Lung (tissue), 12 donors: ENCODE measurements around the gene DYNLT2. TPM values are rescaled to one million over a fixed set of nuclear protein-coding genes. Genes with fewer than 3 reads are reported as not detected.

Source experiments
- ATAC-seq: fragments of 200-7000 bp; cut with Tn5 transposase; one replicate; pipeline ENCODE4 v1.9.1; 2020; ENCODE audit warnings: moderate number of reproducible peaks; ENCODE audit not compliant: insufficient read depth, low FRiP score
- DNase-seq, 3 donors: peaks; one replicate each; pipeline ENCODE4 v3.0.0-alpha.2; 2013 to 2017
- H3K27ac ChIP-seq, 2 donors: one replicate each; pipeline ENCODE4 v1.5.1; 2013; ENCODE audit warnings: mild to moderate bottlenecking in 2 of 2, moderate library complexity in 2 of 2, control low read depth in 1 of 2, inconsistent platforms in 1 of 2, low read depth in 1 of 2, low read length in 1 of 2
- H3K27me3 ChIP-seq, 3 donors: one replicate each; pipeline ENCODE4 v1.5.1; 2013; ENCODE audit warnings: low read length in 2 of 3; ENCODE audit not compliant: control insufficient read depth in 3 of 3, insufficient read depth in 3 of 3
- H3K36me3 ChIP-seq, 4 donors: one replicate each; pipeline ENCODE4 v1.5.1; 2013; ENCODE audit warnings: low read length in 4 of 4, mild to moderate bottlenecking in 1 of 4, moderate library complexity in 1 of 4; ENCODE audit not compliant: control insufficient read depth in 4 of 4, insufficient read depth in 4 of 4
- H3K4me1 ChIP-seq, 5 donors: one replicate each; pipeline ENCODE4 v1.5.1; 2013; ENCODE audit warnings: low read length in 5 of 5, mild to moderate bottlenecking in 2 of 5, moderate library complexity in 1 of 5; ENCODE audit not compliant: control insufficient read depth in 5 of 5, insufficient read depth in 5 of 5
- H3K4me3 ChIP-seq: one replicate; pipeline ENCODE4 v1.5.1; 2013; ENCODE audit warnings: mild to moderate bottlenecking, control low read depth, moderate library complexity
- H3K9ac ChIP-seq, 2 donors: one replicate each; pipeline ENCODE4 v1.5.1; 2013; ENCODE audit warnings: low read length in 2 of 2, control low read depth in 1 of 2; ENCODE audit not compliant: insufficient read depth in 1 of 2
- H3K9me3 ChIP-seq, 4 donors: one replicate each; pipeline ENCODE4 v1.5.1; 2013; ENCODE audit warnings: low read length in 3 of 4, mild to moderate bottlenecking in 1 of 4, moderate library complexity in 1 of 4; ENCODE audit not compliant: control insufficient read depth in 4 of 4, insufficient read depth in 3 of 4
- CTCF ChIP-seq: IDR thresholded peaks from 2 replicates; pipeline ENCODE4 v1.5.1; 2012; ENCODE audit warnings: mild to moderate bottlenecking; ENCODE audit errors: control extremely low read depth, extremely low read depth
- WGBS, 2 donors: extraction: QIAGEN DNeasy Blood & Tissue Kit; methylation state at CpG; one replicate each; pipeline ENCODE4 v1.1.7; 2013; 5-methylcytosine and 5-hydroxymethylcytosine counted together
- polyA plus RNA-seq, 2 donors: library from polyadenylated mRNA; stranded (reverse); fragments of 200-250 nt; gene quantifications; one replicate each; pipeline ENCODE4 v1.2.1, GENCODE V29; 2013
- total RNA-seq, 2 donors: library from RNA; depleted of rRNA in 1 of 2; stranded (reverse); fragments of >200 nt in 1 of 2; gene quantifications; one replicate each; pipeline ENCODE4 v1.2.1, GENCODE V29; 2014 to 2021
- donor health status: control.
- donor health status: control.
- donor health status: Bipolar disorder and iron deficiency.
- donor health status: healthy.
- donor health status: DM: yes; HTN: yes; CAD: no.

Gene DYNLT2
- total and polyA plus RNA-seq, 4 donors = 0.69 to 5.2 (median 2.4) TPM

DNA sequence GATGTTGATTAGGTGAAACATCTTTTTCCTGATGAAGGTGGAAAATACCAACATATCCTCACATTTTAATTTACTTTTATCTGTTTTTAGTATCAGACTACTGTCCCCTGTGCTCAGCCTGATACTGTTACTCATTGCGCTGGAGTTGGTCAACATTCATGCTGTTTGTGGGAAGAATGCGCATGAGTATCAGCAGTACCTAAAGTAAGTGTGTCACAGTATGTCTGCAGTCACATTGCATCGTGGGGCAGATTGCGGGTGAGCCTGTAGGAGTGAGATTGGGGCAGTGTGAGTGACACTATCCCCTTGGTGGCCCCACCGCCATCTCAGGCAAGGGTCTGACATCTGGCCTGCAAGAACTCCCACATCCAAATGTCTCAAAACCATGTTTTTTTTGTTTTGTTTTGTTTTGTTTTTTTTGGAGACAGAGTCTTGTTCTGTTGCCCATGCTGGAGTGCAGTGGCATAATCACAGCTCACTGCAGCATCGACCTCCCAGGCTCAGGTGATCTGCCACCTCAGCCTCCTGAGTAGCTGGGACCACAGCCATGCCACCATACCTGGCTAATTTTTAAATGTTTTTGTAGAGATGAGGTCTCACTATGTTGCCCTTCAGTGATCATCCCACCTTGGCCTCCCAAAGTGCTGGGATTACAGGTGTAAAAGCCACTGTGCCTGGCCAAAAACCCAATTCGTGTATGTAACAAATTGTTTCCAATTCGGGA is 27.9 kb upstream of the DYNLT2 start:
- Histone ChIP-seq H3K4me3 (no peak overlapping the region), H3K4me1 (peaks cover 0 to 12% (median 6%) of the 10 kb centered on the region in 5 donors), H3K27me3 (no peaks in the 10 kb centered on the region), H3K27ac (no peak overlapping the region), H3K36me3 (peaks cover 0 to 32% (median 26%) of the 10 kb centered on the region in 4 donors), H3K9me3 (peaks cover 0 to 2% (median 0%) of the 10 kb centered on the region in 4 donors), H3K9ac (no peak overlapping the region)
- no peak for TF ChIP-seq CTCF
- ATAC-seq (no peak), DNase-seq (no peak)
- WGBS, 2 donors = 83 to 88% methylated on average over 8 of the region's 8 CpGs

- ATAC-seq (no peak), DNase-seq (no peak)
- Histone ChIP-seq H3K27ac (no peak overlapping the region), H3K9ac (no peak overlapping the region), H3K4me1 (peaks cover 0 to 12% (median 6%) of the 10 kb centered on the region in 5 donors), H3K4me3 (no peak overlapping the region), H3K9me3 (peaks cover 0 to 2% (median 0%) of the 10 kb centered on the region in 4 donors), H3K36me3 (peaks cover 0 to 32% (median 26%) of the 10 kb centered on the region in 4 donors), H3K27me3 (no peaks in the 10 kb centered on the region)
- TF ChIP-seq CTCF = no peak
- 93 to 99% methylated on average over 12 of the region's 12 CpGs for WGBS, 2 donors
These were observed 27.3 kb upstream of the DYNLT2 start for GRCh38 chr6:169778646-169779045.

- no peaks in the 10 kb centered on the region for H3K27me3 ChIP-seq
- peaks cover 0 to 31% (median 27%) of the 10 kb centered on the region in 4 donors for H3K36me3 ChIP-seq
- H3K9me3 ChIP-seq = peaks cover 0 to 2% (median 0%) of the 10 kb centered on the region in 4 donors
- 96% methylated on average over 12 of the region's 12 CpGs for WGBS, 2 donors
- no peak overlapping the region for H3K9ac ChIP-seq
- ATAC-seq = no peak
- DNase-seq = no peak
- TF ChIP-seq CTCF = no peak
- H3K4me1 ChIP-seq = peaks cover 0 to 12% (median 6%) of the 10 kb centered on the region in 5 donors
- H3K27ac ChIP-seq = no peak overlapping the region
- H3K4me3 ChIP-seq = no peak overlapping the region
These were observed 26.5 kb upstream of the DYNLT2 start for GRCh38 chr6:169777896-169778295.

GRCh38 chr6:169776379-169776778 is 25.0 kb upstream of the DYNLT2 start:
- no peak overlapping the region for H3K9ac ChIP-seq
- DNase-seq = no peak
- 96 to 99% methylated on average over 13 of the region's 13 CpGs for WGBS, 2 donors
- no peak for ATAC-seq
- H3K27me3 ChIP-seq = no peaks in the 10 kb centered on the region
- peaks cover 0 to 35% (median 26%) of the 10 kb centered on the region in 4 donors for H3K36me3 ChIP-seq
- H3K4me1 ChIP-seq = peaks cover 0 to 12% (median 6%) of the 10 kb centered on the region in 5 donors
- no peak overlapping the region for H3K4me3 ChIP-seq
- peaks cover 0 to 2% (median 0%) of the 10 kb centered on the region in 4 donors for H3K9me3 ChIP-seq
- no peak overlapping the region for H3K27ac ChIP-seq
- no peak for TF ChIP-seq CTCF
